Sigmoid colon (tissue), 7 donors: ENCODE measurements around the gene RPS6KA5. TPM values are rescaled to one million over a fixed set of nuclear protein-coding genes. Genes with fewer than 3 reads are reported as not detected.
"Not testable (repeated sequence)": the region's sequence is repeated elsewhere in the genome, so short reads cannot be mapped to it uniquely, and the experiment has no call there.

ENCODE experiments used
- DNase-seq: peaks from one replicate; pipeline ENCODE4 v3.0.0-alpha.2; 2019
- H3K27ac ChIP-seq, 4 donors: fragments of 200-600 bp; sonication (generic); one replicate each; pipeline ENCODE4 v1.5.1; 2016 to 2019; ENCODE audit warnings: mild to moderate bottlenecking in 1 of 4
- H3K27me3 ChIP-seq, 3 donors: fragments of 200-600 bp; sonication (generic); one replicate each; pipeline ENCODE4 v1.5.1; 2019; ENCODE audit warnings: mild to moderate bottlenecking in 1 of 3
- H3K36me3 ChIP-seq, 4 donors: fragments of 200-600 bp; sonication (generic); one replicate each; pipeline ENCODE4 v1.5.1; 2016 to 2019
- H3K4me1 ChIP-seq, 4 donors: fragments of 200-600 bp; sonication (generic); one replicate each; pipeline ENCODE4 v1.5.1; 2017 to 2019
- H3K4me3 ChIP-seq, 4 donors: fragments of 200-600 bp; sonication (generic); one replicate each; pipeline ENCODE4 v1.5.1; 2017 to 2019; ENCODE audit warnings: mild to moderate bottlenecking in 2 of 4, moderate library complexity in 1 of 4
- H3K9me3 ChIP-seq, 4 donors: fragments of 200-600 bp in 3 of 4; sonication (generic) in 3 of 4; one replicate each; pipeline versions ENCODE4 v1.5.1 to v1.6.1; 2013 to 2019
- EP300 ChIP-seq, 4 donors: sonication (generic); formaldehyde crosslinking; IDR thresholded peaks; one replicate each; pipeline ENCODE4 v1.6.1; 2017; ENCODE audit warnings: antibody characterized with exemption in 4 of 4
- POLR2A ChIP-seq, 2 donors: fragments of 450-650 bp; IDR thresholded peaks; one replicate each; pipeline ENCODE4 v1.6.1; 2016; ENCODE audit warnings: antibody characterized with exemption in 2 of 2, mild to moderate bottlenecking in 2 of 2, moderate library complexity in 2 of 2
- POLR2AphosphoS5 ChIP-seq, 4 donors: sonication (generic); formaldehyde crosslinking; IDR thresholded peaks; one replicate each; pipeline ENCODE4 v1.6.1; 2017; ENCODE audit warnings: antibody characterized with exemption in 4 of 4
- WGBS, 2 donors: extraction: QIAGEN DNeasy Blood & Tissue Kit; methylation state at CpG; one replicate each; pipeline ENCODE4 v1.1.7; 2013; 5-methylcytosine and 5-hydroxymethylcytosine counted together
- intact Hi-C: fragments of 100-400 bp; cut with DNase I; formaldehyde crosslinking; loops from one replicate; pipeline ENCODE4 v1.15.1; 2023
- polyA plus RNA-seq, 3 donors: library from polyadenylated mRNA; stranded (reverse); fragments of 200-250 nt; gene quantifications; one replicate each; pipeline ENCODE4 v1.2.3, GENCODE V29; 2013
- total RNA-seq, 4 donors: library from RNA; depleted of rRNA; stranded (reverse); fragments of >200 nt; gene quantifications; one replicate each; pipeline ENCODE4 v1.1.0, GENCODE V29; 2016
- TF ChIP-seq, protein P1 (sequence below), 4 experiments: fragments of 450-650 bp in 3 of 4; fragments of 200-600 bp in 1 of 4; IDR thresholded peaks; one replicate each; pipeline ENCODE4 v1.5.1; 2016 to 2019; ENCODE audit warnings: antibody characterized with exemption in 4 of 4, mild to moderate bottlenecking in 3 of 4, moderate library complexity in 2 of 4
- donor health status: healthy with polysubstance abuse.
- donor health status: Bipolar disorder and iron deficiency.
- donor health status: healthy.

The RPS6KA5 gene
- total and polyA plus RNA-seq, 7 donors = 3.6 to 36.4 (median 18.2) TPM

- TF ChIP-seq POLR2AphosphoS5 (IDR thresholded peaks at IDR 0.05) (no peak), POLR2A (IDR thresholded peaks at IDR 0.05) (no peak), EP300 (IDR thresholded peaks at IDR 0.05) (no peak)
- TF ChIP-seq, protein P1, sequence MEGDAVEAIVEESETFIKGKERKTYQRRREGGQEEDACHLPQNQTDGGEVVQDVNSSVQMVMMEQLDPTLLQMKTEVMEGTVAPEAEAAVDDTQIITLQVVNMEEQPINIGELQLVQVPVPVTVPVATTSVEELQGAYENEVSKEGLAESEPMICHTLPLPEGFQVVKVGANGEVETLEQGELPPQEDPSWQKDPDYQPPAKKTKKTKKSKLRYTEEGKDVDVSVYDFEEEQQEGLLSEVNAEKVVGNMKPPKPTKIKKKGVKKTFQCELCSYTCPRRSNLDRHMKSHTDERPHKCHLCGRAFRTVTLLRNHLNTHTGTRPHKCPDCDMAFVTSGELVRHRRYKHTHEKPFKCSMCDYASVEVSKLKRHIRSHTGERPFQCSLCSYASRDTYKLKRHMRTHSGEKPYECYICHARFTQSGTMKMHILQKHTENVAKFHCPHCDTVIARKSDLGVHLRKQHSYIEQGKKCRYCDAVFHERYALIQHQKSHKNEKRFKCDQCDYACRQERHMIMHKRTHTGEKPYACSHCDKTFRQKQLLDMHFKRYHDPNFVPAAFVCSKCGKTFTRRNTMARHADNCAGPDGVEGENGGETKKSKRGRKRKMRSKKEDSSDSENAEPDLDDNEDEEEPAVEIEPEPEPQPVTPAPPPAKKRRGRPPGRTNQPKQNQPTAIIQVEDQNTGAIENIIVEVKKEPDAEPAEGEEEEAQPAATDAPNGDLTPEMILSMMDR (IDR thresholded peaks at IDR 0.05) = no peak
- WGBS, 2 donors = 29 to 62% methylated on average over 1 of the region's 1 CpG
These were observed 30.8 kb downstream of the RPS6KA5 start for GRCh38 chr14:91029456-91030217.

DNA sequence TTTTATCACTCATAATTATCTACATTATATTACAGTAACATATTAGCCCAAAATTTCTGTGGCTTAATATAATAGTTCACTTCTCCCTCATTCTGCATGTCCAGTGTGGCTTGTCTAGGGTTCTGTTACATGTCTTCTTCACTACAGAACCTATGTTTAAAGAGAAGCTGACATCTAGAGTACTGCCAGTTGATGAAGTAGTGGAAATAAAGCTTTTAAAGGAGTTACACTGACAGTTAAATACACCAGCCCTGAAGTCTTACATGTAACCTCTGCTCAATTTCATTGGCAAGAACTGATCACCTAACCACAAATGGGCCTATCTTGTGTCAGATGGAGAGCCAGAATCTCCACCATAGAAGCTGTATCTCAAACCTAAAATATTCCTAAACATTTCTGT lies 32.9 kb downstream of the RPS6KA5 start:
- intact Hi-C loops = no loop called here
- Histone ChIP-seq H3K27ac (peak overlapping the region in 3 of 4 donors; percentile 61 to 75 (median 70)), H3K4me1 (peaks cover 0 to 87% (median 43%) of the 10 kb centered on the region in 4 donors)

More at GRCh38 chr14:91029456-91030217, 30.8 kb downstream of the RPS6KA5 start:
- H3K36me3 ChIP-seq = no peaks in the 10 kb centered on the region
- no peak for DNase-seq
- intact Hi-C loops = no loop called here
- no peaks in the 10 kb centered on the region for H3K27me3 ChIP-seq
- H3K27ac ChIP-seq = peak overlapping the region in 3 of 4 donors; percentile 12 to 70 (median 14)
- H3K4me1 ChIP-seq = peaks cover 0 to 73% (median 38%) of the 10 kb centered on the region in 4 donors
- H3K4me3 ChIP-seq = no peak overlapping the region
- no peaks in the 10 kb centered on the region for H3K9me3 ChIP-seq

DNA sequence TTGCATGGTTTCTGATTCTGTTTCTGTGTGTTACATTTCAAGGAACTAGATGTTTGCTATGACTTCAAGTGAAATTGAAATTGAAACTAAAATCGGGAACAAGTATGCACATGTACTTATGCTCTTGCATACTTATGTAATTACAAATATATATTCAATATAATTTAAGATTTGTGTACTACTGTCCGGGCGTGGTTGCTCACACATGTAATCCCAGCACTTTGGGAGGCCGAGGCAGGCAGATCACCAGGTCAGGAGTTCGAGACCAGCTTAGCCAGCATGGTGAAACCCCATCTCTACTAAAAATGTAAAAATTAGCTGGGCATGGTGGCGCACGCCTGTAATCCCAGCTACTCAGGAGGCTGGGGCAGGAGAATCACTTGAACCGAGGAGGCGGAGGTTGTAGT lies 37.8 kb downstream of the RPS6KA5 start:
- Histone ChIP-seq H3K4me3 (peak overlapping the region; percentile 18 to 45 (median 37)), H3K4me1 (peaks cover 0 to 59% (median 19%) of the 10 kb centered on the region in 4 donors), H3K27ac (peak overlapping the region; percentile 63 to 79 (median 73))
- TF ChIP-seq POLR2AphosphoS5 (IDR thresholded peaks at IDR 0.05) = peak in 1 of 4 donors; percentile 4
- H3K27me3 ChIP-seq, H3K9me3 ChIP-seq, H3K36me3 ChIP-seq, DNase-seq: not testable (repeated sequence)
- intact Hi-C loops = loop anchor here (5.0 kb wide), 1 partner anchor 35 kb away; no protein-coding TSS in a partner anchor
- WGBS, 2 donors = 23 to 39% methylated on average over 9 of the region's 9 CpGs

More for the DNA sequence above, 32.9 kb downstream of the RPS6KA5 start:
- H3K36me3 ChIP-seq = no peaks in the 10 kb centered on the region
- TF ChIP-seq EP300 (IDR thresholded peaks at IDR 0.05) = peak; percentile 58 to 87 (median 70)
- TF ChIP-seq POLR2AphosphoS5 (IDR thresholded peaks at IDR 0.05) = peak; percentile 89 to 98 (median 95)
- TF ChIP-seq POLR2A (IDR thresholded peaks at IDR 0.05) = no peak
- TF ChIP-seq, protein P1 (IDR thresholded peaks at IDR 0.05) = no peak
- H3K9me3 ChIP-seq = no peaks in the 10 kb centered on the region
- H3K4me3 ChIP-seq = no peak overlapping the region
- no peak for DNase-seq
- H3K27me3 ChIP-seq = no peaks in the 10 kb centered on the region

DNA sequence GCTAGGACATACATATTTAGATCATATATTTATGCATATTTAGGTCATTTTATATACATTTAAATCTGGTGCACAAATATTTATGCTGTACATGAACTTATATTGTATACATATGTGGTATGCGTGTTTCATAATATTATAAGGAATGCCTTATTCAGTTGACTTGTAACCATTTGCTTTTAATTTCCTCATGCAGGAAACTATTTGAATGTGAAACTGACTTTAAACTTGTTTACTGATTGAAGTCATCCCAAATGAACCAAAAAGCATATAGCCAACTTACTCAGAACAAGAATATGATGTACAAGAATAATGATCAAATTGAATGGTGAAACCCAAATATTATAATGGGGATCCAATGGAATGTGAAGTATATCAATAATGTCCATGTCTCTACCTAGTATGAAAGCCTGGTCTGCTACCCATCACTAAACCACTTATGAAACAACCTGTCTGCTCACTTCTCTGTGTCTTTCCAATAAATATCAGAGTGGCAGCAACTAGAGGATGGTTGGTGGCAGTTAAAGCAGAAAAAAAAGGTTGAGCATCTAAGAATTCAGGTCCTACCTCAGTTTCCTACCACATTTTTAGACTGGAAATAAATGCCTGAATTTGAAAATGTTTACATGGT lies 38.3 kb downstream of the RPS6KA5 start:
- H3K4me3 ChIP-seq = peak overlapping the region; percentile 18 to 45 (median 37)
- TF ChIP-seq, protein P1 (IDR thresholded peaks at IDR 0.05) = no peak
- TF ChIP-seq POLR2A (IDR thresholded peaks at IDR 0.05) (no peak), EP300 (IDR thresholded peaks at IDR 0.05) (no peak), POLR2AphosphoS5 (IDR thresholded peaks at IDR 0.05) (no peak)
- DNase-seq = no peak
- peaks cover 0 to 53% (median 18%) of the 10 kb centered on the region in 4 donors for H3K4me1 ChIP-seq
- peak overlapping the region; percentile 63 to 79 (median 73) for H3K27ac ChIP-seq
- no peaks in the 10 kb centered on the region for H3K9me3 ChIP-seq
- 88 to 91% methylated on average over 1 of the region's 1 CpG for WGBS, 2 donors
- H3K36me3 ChIP-seq = no peaks in the 10 kb centered on the region
- H3K27me3 ChIP-seq = no peaks in the 10 kb centered on the region
- intact Hi-C loops = loop anchor here (5.0 kb wide), 1 partner anchor 35 kb away; no protein-coding TSS in a partner anchor

DNA sequence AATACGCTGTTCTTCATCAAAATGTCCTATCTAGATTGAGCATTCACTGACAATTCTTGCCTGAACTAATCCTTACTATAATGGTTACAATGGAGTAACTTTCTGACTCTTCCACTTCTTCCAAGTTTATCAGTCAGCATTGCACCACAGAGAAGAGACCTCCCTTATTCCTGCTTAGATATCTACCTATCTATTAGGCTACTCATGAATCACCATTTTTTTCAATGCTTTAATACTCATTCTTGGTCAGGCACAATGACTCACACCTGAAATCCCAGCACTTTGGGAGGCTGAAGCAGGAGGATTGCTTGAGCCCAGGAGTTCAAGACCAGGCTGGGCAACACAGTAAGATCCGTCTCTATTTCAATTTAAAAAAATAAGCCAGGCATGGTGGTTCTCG lies 39.3 kb downstream of the RPS6KA5 start:
- H3K9me3 ChIP-seq = no peaks in the 10 kb centered on the region
- DNase-seq = no peak
- WGBS, 2 donors = 95 to 97% methylated on average over 3 of the region's 3 CpGs
- no peaks in the 10 kb centered on the region for H3K36me3 ChIP-seq
- H3K27ac ChIP-seq = peak overlapping the region in 3 of 4 donors; percentile 68 to 79 (median 78)
- H3K4me1 ChIP-seq = peaks cover 0 to 45% (median 16%) of the 10 kb centered on the region in 4 donors
- H3K4me3 ChIP-seq = no peak overlapping the region
- no peaks in the 10 kb centered on the region for H3K27me3 ChIP-seq
- TF ChIP-seq, protein P1 (IDR thresholded peaks at IDR 0.05) = no peak
- TF ChIP-seq POLR2A (IDR thresholded peaks at IDR 0.05) = no peak
- TF ChIP-seq POLR2AphosphoS5 (IDR thresholded peaks at IDR 0.05) = no peak
- TF ChIP-seq EP300 (IDR thresholded peaks at IDR 0.05) = no peak
- intact Hi-C loops = loop anchor here (5.0 kb wide), 1 partner anchor 36 kb away; no protein-coding TSS in a partner anchor
